WTC11 (cell line): ENCODE measurements around the gene APLN. TPM values are rescaled to one million over a fixed set of nuclear protein-coding genes. Genes with fewer than 3 reads are reported as not detected.

Experiments used
- ATAC-seq: fragments of 200-7000 bp; cut with Tn5 transposase; 2 replicates; pipeline ENCODE4 v1.10.0; 2021; ENCODE audit warnings: mild to moderate bottlenecking, moderate library complexity
- Bru-seq: library from RNA; stranded (reverse); fragments of 400-500 nt; gene quantifications from one replicate; lab custom pipeline; 2021; lab: Mats Ljungman, UMichigan
- CTCF ChIA-PET: fragments of 300-600 bp; sonication (Branson Sonifier 250); formaldehyde crosslinking; loops from one replicate; lab custom pipeline; 2021; ENCODE audit warnings: antibody characterized with exemption; lab: Charles Lee
- POLR2A ChIA-PET: fragments of 350-600 bp; sonication (Branson Sonifier 250); formaldehyde crosslinking; loops from one replicate; lab custom pipeline; 2021; ENCODE audit warnings: antibody characterized with exemption; lab: Charles Lee
- DNase-seq: peaks from one replicate; pipeline ENCODE4 v3.0.0; 2021; ENCODE audit warnings: low spot score
- H3K27ac Mint-ChIP-seq: 2 replicates; pipeline ENCODE4 v1.8.0; 2021; ENCODE audit warnings: mixed read lengths
- H3K27me3 Mint-ChIP-seq: 2 replicates; pipeline ENCODE4 v1.8.0; 2021; ENCODE audit warnings: low read depth, mild to moderate bottlenecking, moderate library complexity, mixed read lengths
- H3K36me3 Mint-ChIP-seq: 2 replicates; pipeline ENCODE4 v1.8.0; 2021; ENCODE audit warnings: mixed read lengths
- H3K4me1 Mint-ChIP-seq: 2 replicates; pipeline ENCODE4 v1.8.0; 2022; ENCODE audit warnings: mixed read lengths
- H3K4me3 Mint-ChIP-seq: 2 replicates; pipeline ENCODE4 v1.8.0; 2021; ENCODE audit warnings: mild to moderate bottlenecking, moderate library complexity, mixed read lengths
- H3K9me3 Mint-ChIP-seq: 2 replicates; pipeline ENCODE4 v1.8.0; 2021; ENCODE audit warnings: mixed read lengths
- AFF4 ChIP-seq: sonication (generic); formaldehyde crosslinking; IDR thresholded peaks from 2 replicates; pipeline ENCODE4 v1.8.1; 2023; ENCODE audit warnings: mild to moderate bottlenecking, missing genetic modification reagents, borderline replicate concordance
- AR ChIP-seq: fragments of 250-450 bp; sonication (Bioruptor Pico); IDR thresholded peaks from 2 replicates; pipeline ENCODE4 v1.9.0; 2021; ENCODE audit warnings: mild to moderate bottlenecking
- EMX1 ChIP-seq: fragments of 250-450 bp; sonication (Bioruptor Pico); IDR thresholded peaks from 2 replicates; pipeline ENCODE4 v1.8.0; 2021; ENCODE audit warnings: mild to moderate bottlenecking
- ERG ChIP-seq: fragments of 250-450 bp; sonication (Bioruptor Pico); IDR thresholded peaks from 2 replicates; pipeline ENCODE4 v1.8.0; 2021; ENCODE audit warnings: mild to moderate bottlenecking
- ESRRA ChIP-seq: sonication (generic); formaldehyde crosslinking; IDR thresholded peaks from 2 replicates; pipeline ENCODE4 v1.8.1; 2022; ENCODE audit warnings: mild to moderate bottlenecking, missing genetic modification reagents, borderline replicate concordance
- GRHL2 ChIP-seq: fragments of 250-450 bp; sonication (Bioruptor Pico); IDR thresholded peaks from 2 replicates; pipeline ENCODE4 v1.8.0; 2022; ENCODE audit warnings: mild to moderate bottlenecking, moderate library complexity; ENCODE audit not compliant: insufficient replicate concordance, severe bottlenecking
- NR1H2 ChIP-seq: sonication (generic); formaldehyde crosslinking; IDR thresholded peaks from 2 replicates; pipeline ENCODE4 v1.9.0; 2021; ENCODE audit warnings: mild to moderate bottlenecking, moderate library complexity, missing genetic modification reagents
- PRRX2 ChIP-seq: fragments of 250-450 bp; sonication (Bioruptor Pico); IDR thresholded peaks from 2 replicates; pipeline ENCODE4 v1.8.0; 2021; ENCODE audit warnings: mild to moderate bottlenecking
- SP1 ChIP-seq: sonication (generic); formaldehyde crosslinking; conservative IDR thresholded peaks from 2 replicates; pipeline ENCODE4 v1.8.1; 2022; ENCODE audit warnings: missing genetic modification reagents
- USF2 ChIP-seq: sonication (generic); formaldehyde crosslinking; IDR thresholded peaks from 2 replicates; pipeline ENCODE4 v1.8.1; 2023; ENCODE audit warnings: mild to moderate bottlenecking, missing genetic modification reagents, moderate library complexity
- ZBTB43 ChIP-seq: sonication (generic); formaldehyde crosslinking; IDR thresholded peaks from 2 replicates; pipeline ENCODE4 v1.8.1; 2023; ENCODE audit warnings: mild to moderate bottlenecking, missing genetic modification reagents
- ZNF138 ChIP-seq: sonication (generic); formaldehyde crosslinking; conservative IDR thresholded peaks from 2 replicates; pipeline ENCODE4 v1.8.1; 2022; ENCODE audit warnings: mild to moderate bottlenecking, moderate library complexity, missing genetic modification reagents
- long read RNA-seq, 3 experiments: library from RNA in 1 of 3; library from capped mRNA in 1 of 3; library from polyadenylated mRNA in 1 of 3; unstranded in 2 of 3; stranded (forward) in 1 of 3; transcript quantifications; one replicate each; pipeline ENCODE4 v2.0.0, GENCODE V29; 2021
- total RNA-seq: library from RNA; stranded (reverse); gene quantifications from 3 replicates; pipeline ENCODE4 v1.2.3, GENCODE V29; 2021

The APLN gene
- 2.5 to 4.2 TPM (median 2.6 TPM) in 3 replicates for total RNA-seq
- Bru-seq, nascent RNA, result percentile 20 among the genes with signal in this experiment
- long read RNA-seq, experiment 1, transcript APLN-201 (3 exons, 3,205 nt), result major isoform, 6 of 8 reads
- long read RNA-seq, experiment 1, partial matches to known transcripts, result 0 of 8 reads
- long read RNA-seq, experiment 1, other reads (novel, unspliced or antisense), result 2 of 8 reads
- long read RNA-seq, experiment 2, partial matches to known transcripts, result 0 of 5 reads
- long read RNA-seq, experiment 2, other reads (novel, unspliced or antisense), result 4 of 5 reads
- long read RNA-seq, experiment 3, result 0 reads

- TF ChIP-seq ZBTB43 (CRISPR knock-in tag) (no peak), AR (CRISPR knock-in tag) (no peak), EMX1 (CRISPR knock-in tag) (no peak), USF2 (CRISPR knock-in tag) (peak; percentile 68), ESRRA (CRISPR knock-in tag) (no peak)
- ChIA-PET CTCF (interaction anchor here (0.7 to 2.9 kb wide), 15 partner anchors 14 to 99 kb away, joined by 3 to 30 read pairs (median 4); partner anchors contain the start of gene XPNPEP2), POLR2A (no interaction called here)
- Mint-ChIP-seq H3K27ac (no peak within 1 kb of the TSS), H3K4me1 (peaks cover 23% of the 10 kb centered on the region), H3K27me3 (peaks cover 58% of the 10 kb centered on the region), H3K4me3 (peak within 1 kb of the TSS; percentile 64), H3K36me3 (no peaks in the 10 kb centered on the region; the same call in 1 of the 2 replicates), H3K9me3 (peaks cover 3% of the 10 kb centered on the region; the same call in 1 of the 2 replicates)
- ATAC-seq (peak; percentile 36), DNase-seq (peak; percentile 28)
Observed at GRCh38 chrX:129654652-129655546, at the start of gene APLN. APLN (minus strand) TSS chrX:129654956; CDS start chrX:129654630, 326 bp downstream.

GRCh38 chrX:129704491-129704890, 49.7 kb upstream of the APLN start:
- ChIA-PET POLR2A (no interaction called here), CTCF (no interaction called here)
- Mint-ChIP-seq H3K27ac (no peak overlapping the region), H3K36me3 (peaks cover 3% of the 10 kb centered on the region; the same call in 1 of the 2 replicates), H3K4me3 (no peak overlapping the region), H3K4me1 (no peaks in the 10 kb centered on the region), H3K27me3 (no peaks in the 10 kb centered on the region; the same call in 1 of the 2 replicates), H3K9me3 (peaks cover 4% of the 10 kb centered on the region)
- TF ChIP-seq GRHL2 (CRISPR knock-in tag) (no peak), PRRX2 (no peak)
- DNase-seq (no peak), ATAC-seq (no peak)

- POLR2A ChIA-PET, result no interaction called here
- TF ChIP-seq AR (CRISPR knock-in tag), result no peak
- no peak for TF ChIP-seq NR1H2 (CRISPR knock-in tag)
- TF ChIP-seq ZNF138 (CRISPR knock-in tag), result no peak
- TF ChIP-seq SP1 (CRISPR knock-in tag), result no peak
- TF ChIP-seq ERG (CRISPR knock-in tag), result no peak
- TF ChIP-seq AFF4 (CRISPR knock-in tag), result no peak
Observed at GRCh38 chrX:129701624-129702069, 46.9 kb upstream of the APLN start.

More at GRCh38 chrX:129701624-129702069, 46.9 kb upstream of the APLN start:
- ATAC-seq (no peak), DNase-seq (no peak)
- CTCF ChIA-PET, result interaction anchor here (0.9 kb wide), 1 partner anchor 25 kb away, joined by 3 read pairs; no protein-coding TSS in a partner anchor
- Mint-ChIP-seq H3K4me1 (peaks cover 21% of the 10 kb centered on the region), H3K27me3 (no peaks in the 10 kb centered on the region; the same call in 1 of the 2 replicates), H3K9me3 (peaks cover under 1% of the 10 kb centered on the region; the same call in 1 of the 2 replicates), H3K36me3 (no peaks in the 10 kb centered on the region), H3K27ac (no peak overlapping the region), H3K4me3 (no peak overlapping the region)
